NCI-H1694 treated with DMSO at 0.1 percent for 48 hours (cell line): ENCODE data around the gene NEURL1B.
A peak's percentile ranks its signal among the peaks of the same experiment; 100 is the strongest.

ENCODE experiments used
- DNase-seq: peaks from one replicate; lab custom pipeline; 2025; lab: John Stamatoyannopoulos, UW

NEURL1B gene

DNA sequence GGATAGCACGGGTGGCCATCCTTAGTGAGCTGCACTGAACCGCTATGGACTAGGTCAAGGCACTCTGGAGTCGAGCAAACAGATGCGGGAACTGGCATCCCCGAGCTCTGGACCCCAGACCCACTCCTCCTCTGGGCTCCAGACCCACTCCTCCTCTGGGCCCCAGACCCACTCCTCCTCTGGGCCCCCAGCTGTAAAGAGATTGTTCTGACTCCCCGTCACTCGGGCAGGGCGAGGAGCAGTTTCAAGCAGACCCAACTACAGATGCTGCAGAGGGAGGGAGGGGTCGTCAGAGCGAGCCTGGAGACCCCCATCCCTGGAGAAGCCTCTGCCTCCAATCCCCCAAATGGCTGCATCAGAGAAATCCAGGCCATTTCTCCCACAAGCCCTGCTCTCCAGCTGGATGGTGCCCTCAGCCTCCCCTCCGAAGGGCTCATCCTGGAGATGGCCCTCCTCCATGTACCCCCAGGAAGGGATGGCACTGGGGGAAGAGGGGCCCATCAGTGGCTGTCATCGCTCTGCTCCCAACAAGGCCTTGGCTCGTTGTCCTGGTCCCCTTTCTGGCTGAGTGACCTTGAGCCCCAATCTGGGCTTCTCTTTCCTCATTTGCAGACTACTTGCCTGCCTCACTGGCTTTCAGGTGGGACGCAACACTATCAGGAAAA lies 91.3 kb downstream of the NEURL1B start:
- no peak for DNase-seq

DNA sequence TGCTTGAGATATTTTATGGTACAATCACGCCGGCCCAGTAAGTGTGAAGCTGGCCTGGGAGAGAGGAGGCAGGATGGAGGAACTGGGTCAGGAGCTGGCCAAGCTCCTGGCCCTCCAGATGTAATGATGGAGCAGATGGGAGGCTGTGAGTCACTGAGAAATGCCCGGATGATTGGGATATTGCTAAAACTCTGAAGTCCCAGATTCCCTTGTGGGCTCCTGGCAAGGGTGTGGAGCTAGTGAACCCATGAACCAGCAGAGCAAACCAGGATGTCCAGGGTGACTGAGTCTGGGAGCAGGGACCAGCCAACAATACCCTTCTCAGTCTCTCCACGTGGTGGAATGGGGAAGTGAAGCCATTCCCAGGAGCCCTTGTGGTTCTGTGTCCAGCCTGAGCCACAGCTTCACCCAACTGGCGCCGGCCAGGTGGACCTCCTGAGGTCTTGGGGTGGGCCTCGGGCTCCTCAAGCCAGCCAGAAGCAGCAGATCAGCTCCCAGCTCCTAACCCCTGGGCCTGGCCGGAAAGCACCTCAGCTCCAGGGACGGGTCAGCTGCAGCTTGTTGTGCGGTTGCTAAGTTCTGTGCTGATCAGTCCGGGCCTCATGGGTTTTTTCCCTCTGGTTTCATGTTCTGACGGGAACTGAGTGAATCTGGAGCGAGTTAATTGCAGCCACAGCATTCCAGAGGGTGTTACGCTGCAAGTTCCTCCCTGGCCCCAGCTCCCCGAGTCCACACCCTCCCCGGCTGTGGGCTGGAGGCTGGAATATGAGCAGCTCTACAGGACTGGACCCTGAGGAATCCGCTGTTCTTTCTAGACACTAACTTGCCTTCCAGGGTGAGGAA lies 92.3 kb downstream of the NEURL1B start:
- no peak for DNase-seq

DNA sequence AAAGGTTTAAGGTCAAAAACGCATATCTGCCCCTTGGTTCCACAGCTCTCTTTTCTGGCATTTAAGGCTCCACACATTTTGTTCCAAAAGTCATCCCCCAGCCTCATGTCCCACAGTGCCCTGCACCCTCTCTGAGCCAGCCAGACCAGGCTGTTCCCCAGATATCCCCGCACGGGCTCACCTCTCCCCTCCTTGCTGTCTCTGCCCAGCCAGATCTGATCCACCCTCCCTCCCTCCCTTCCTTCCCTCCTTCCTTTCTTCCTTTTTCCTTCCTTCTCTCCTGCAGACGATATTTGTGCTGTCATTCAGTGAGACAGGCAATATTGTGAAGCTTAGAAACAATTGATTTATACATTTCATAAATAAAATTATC lies 92.9 kb downstream of the NEURL1B start:
- DNase-seq, result no peak

DNA sequence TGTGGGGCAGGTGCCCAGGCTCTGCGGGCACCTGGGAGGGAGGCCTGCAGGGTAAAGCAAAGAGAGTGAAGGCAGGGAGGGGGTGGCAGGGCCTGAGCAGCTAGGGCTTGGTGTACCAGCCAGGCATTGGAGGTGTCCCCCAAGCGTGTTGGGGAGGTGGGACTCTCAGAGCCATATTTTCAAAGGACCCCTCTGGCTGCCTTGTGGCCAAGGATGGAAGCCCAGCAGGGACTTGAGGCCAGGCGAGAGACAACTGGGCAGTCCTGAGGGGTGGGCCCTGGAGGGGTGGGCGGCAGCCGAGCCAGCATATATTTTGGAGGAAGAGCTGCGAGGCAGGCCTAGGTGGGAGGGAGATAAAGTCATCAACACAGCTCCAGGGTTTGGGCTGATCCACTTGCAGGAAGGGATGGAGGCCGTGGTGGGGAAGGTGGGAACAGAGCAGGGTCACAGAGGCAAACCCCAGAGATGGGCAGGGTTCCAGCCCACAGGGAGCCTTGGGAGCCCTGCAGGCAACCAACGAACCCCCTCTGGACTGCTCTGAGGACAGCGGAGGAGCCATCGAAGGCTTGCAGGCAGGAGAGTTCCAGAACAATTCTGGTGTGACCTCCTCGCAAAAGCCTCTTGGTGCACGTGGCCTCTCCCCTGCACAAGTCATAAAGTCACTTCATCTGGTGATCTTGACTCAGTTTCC lies 94.2 kb downstream of the NEURL1B start:
- DNase-seq, result no peak

DNA sequence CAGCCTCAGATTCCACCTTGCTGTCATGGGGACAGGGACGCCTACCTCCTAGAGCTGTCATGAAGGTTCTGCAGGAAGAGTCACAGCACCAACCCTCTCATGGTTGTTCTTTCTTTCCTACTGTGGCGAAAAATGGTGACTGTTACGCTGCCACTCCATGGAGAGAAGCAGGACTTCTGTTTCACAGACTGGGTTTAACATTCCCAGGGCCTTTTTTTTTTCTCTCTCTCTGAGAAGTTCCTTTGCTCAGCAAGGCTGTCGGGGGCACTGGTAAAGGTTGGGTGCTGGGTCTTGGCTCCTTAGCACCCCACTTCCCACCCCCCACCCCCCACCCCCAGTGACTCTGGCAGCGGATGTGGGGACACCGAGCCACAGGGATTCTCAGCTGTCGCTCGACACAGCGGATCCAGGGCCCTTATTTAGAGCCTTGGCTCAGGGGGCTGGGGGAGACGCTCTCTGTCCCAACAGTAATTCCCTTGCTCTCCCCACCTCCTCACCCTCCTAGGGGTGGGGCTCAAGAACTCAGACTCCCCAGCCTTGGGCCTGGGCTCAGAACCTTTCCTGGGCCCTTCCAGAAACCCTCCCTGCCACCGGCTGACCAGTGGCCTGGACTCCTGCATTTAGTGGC lies 95.6 kb downstream of the NEURL1B start:
- DNase-seq, result no peak

DNA sequence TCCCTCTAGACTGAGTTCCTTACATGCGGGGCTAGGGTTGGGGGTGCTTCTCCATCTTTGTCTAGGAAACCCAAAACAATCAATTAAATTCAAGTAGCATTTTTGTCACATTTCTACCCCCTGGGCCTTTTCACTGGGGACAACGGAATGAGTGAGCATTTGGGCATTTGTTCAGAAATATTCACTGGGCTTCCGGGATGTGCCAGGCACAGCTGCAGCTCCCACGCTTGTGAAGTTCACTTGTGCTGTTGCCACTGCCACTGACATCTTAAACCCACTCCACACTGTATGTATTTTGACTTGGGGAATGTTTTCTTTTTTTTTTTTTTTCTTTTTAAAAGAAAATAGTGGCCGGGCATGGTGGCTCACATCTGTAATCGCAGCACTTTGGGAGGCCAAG lies 98.3 kb downstream of the NEURL1B start:
- DNase-seq, result no peak

DNA sequence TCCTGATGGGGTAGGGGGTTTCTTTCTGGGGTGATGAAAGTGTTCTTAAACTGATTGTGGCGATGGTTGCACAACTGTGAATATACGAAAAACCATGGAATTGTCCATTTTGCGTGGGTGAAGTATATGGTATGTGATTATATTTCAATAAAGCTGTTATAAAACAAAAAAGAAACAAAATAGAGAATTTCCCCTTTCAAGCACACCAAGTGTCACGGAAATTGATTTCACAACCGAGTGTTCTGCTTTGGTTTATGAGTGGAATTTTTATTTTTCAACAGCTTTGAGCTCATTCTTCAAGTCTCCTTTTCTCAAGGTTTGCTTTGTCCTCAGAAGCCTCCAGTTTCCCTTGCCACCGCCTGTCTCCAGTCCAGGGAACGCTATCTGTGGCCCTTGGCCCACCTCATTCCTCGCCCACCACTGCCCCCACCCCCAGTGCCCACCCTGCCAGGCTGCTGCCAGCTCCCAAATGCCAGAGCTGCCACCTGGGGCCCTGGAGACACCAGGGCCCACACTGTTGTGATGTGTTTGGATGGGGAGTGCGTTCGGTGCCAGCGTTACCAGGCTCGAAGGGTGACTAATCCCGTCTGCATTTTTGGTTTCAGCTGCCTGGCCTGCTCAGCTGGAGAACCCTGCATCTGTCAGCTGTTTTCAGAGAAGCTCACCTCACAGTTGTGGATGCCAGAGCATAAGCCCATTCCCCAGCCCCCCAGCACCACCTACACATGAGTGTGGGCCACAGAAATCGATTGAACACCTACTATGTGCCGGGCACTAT lies 99.6 kb downstream of the NEURL1B start:
- peak; percentile 39 for DNase-seq
